Measurements from ENCODE around the gene PYGB.
"Not testable (repeated sequence)": the region's sequence is repeated elsewhere in the genome, so short reads cannot be mapped to it uniquely, and the experiment has no call there.

Gene PYGB

GRCh38 chr20:25296094-25297093 is 48.5 kb downstream of the PYGB start:
- no peak for DNase-seq (ENCODE audit: low read depth, low spot score)

- no peak for DNase-seq (ENCODE audit: low read depth, low spot score)
Observed at GRCh38 chr20:25297141-25297905, 49.4 kb downstream of the PYGB start.

GRCh38 chr20:25299806-25300205 is 51.9 kb downstream of the PYGB start:
- DNase-seq (ENCODE audit: low read depth, low spot score): no peak

GRCh38 chr20:25300496-25301170 is 52.7 kb downstream of the PYGB start:
- DNase-seq (ENCODE audit: low read depth, low spot score): no peak

- DNase-seq (ENCODE audit: low read depth, low spot score): no peak
Observed at GRCh38 chr20:25301357-25301920, 53.6 kb downstream of the PYGB start.

- DNase-seq (ENCODE audit: low read depth, low spot score): no peak
Observed at GRCh38 chr20:25302596-25302995, 54.7 kb downstream of the PYGB start.

GRCh38 chr20:25303292-25304024 is 55.6 kb downstream of the PYGB start:
- DNase-seq (ENCODE audit: low read depth, low spot score): no peak

GRCh38 chr20:25304025-25304549 is 56.2 kb downstream of the PYGB start:
- DNase-seq (ENCODE audit: low read depth, low spot score): no peak

GRCh38 chr20:25306991-25307903 is 59.4 kb downstream of the PYGB start:
- no peak for DNase-seq (ENCODE audit: low read depth, low spot score)

GRCh38 chr20:25308083-25308491 is 60.2 kb downstream of the PYGB start:
- DNase-seq (ENCODE audit: low read depth, low spot score): no peak

- DNase-seq (ENCODE audit: low read depth, low spot score): peak; percentile 57
Observed at GRCh38 chr20:25308671-25309394, 60.9 kb downstream of the PYGB start.

GRCh38 chr20:25309395-25310267 is 61.7 kb downstream of the PYGB start:
- peak; percentile 78 for DNase-seq (ENCODE audit: low read depth, low spot score)

GRCh38 chr20:25310268-25310920 is 62.5 kb downstream of the PYGB start:
- DNase-seq (ENCODE audit: low read depth, low spot score): peak; percentile 65

GRCh38 chr20:25310921-25311728 is 63.2 kb downstream of the PYGB start:
- DNase-seq (ENCODE audit: low read depth, low spot score): no peak

- not testable (repeated sequence) for DNase-seq (ENCODE audit: low read depth, low spot score)
Observed at GRCh38 chr20:25312716-25313115, 64.8 kb downstream of the PYGB start.

- no peak for DNase-seq (ENCODE audit: low read depth, low spot score)
Observed at GRCh38 chr20:25313593-25313992, 65.7 kb downstream of the PYGB start.
